ENCODE measurements around the gene SLC1A2.

DNA sequence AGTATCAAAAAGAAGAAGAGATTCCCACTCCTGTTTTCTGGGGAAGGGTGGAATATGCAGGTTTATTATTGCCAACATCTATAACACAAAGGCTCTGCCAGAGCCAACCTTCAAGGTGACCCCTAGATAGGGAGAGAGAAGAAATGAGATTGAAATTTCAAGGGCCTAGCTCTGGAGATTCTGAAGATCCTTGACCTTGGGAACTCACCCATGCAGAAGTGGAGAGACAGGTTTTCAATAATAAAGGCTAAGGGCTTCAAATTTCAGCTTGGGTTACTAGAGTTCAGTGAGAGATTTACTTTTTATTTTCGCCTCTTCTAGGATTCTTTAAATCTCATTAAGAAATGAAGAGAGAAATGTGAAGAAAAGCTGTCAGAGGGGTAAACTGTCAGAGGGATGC, 182.0 kb downstream of the SLC1A2 start:
- no peak for TF ChIP-seq CTCF (IDR thresholded peaks at IDR 0.05)
- no peak for TF ChIP-seq EZH2 (IDR thresholded peaks at IDR 0.05)
- TF ChIP-seq EZH2phosphoT487 (IDR thresholded peaks at IDR 0.05): no peak

Data from neural progenitor cell (in vitro differentiated cells).